Measurements from ENCODE around the gene SNRNP40.

Gene SNRNP40

DNA sequence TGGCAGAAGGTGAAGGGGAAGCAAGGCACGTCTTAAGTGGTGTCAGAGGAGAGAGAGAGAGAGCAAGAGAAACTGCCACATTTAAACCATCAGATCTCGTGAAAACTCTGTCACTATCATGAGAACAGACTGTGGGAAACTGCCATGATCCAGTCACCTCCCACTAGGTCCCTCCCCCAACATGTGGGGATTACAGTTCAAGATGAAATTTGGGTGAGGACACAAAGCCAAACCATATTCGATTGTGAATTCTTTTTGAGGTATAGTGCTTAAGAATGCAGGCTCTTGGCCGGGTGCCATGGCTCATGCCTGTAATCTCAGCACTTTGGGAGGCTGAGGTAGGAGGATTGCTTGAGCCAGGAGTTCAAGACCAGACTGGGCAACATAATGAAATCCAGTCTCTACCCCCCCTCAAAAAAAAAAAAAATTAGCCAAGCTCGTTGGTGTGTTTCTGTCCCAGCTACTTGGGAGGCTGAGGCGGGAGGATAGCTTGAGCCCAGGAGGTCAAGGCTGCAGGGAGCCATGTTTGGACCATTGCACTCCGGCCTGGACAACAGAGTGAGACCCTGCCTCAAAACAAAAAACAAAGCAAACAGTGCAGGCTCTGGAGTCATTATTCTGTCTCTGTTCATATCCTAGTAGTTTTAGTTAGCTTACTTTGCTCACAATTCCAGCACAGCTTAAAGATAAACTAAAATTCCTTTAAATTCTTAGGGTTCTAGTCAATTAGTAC is 6.3 kb upstream of the SNRNP40 start:
- H3K9ac ChIP-seq: no peak overlapping the region
- H3K4me2 ChIP-seq (ENCODE audit: low read length): no peak overlapping the region
- no peak overlapping the region for H2AFZ ChIP-seq
- no peak overlapping the region for H3K27ac ChIP-seq
- H3K4me3 ChIP-seq (ENCODE audit: low read depth, low read length): no peak overlapping the region
- no peaks in the 10 kb centered on the region for H3K9me3 ChIP-seq (ENCODE audit: control insufficient read depth, low read length)
- H3K4me1 ChIP-seq: peaks cover 2% of the 10 kb centered on the region
- TF ChIP-seq, protein P1, sequence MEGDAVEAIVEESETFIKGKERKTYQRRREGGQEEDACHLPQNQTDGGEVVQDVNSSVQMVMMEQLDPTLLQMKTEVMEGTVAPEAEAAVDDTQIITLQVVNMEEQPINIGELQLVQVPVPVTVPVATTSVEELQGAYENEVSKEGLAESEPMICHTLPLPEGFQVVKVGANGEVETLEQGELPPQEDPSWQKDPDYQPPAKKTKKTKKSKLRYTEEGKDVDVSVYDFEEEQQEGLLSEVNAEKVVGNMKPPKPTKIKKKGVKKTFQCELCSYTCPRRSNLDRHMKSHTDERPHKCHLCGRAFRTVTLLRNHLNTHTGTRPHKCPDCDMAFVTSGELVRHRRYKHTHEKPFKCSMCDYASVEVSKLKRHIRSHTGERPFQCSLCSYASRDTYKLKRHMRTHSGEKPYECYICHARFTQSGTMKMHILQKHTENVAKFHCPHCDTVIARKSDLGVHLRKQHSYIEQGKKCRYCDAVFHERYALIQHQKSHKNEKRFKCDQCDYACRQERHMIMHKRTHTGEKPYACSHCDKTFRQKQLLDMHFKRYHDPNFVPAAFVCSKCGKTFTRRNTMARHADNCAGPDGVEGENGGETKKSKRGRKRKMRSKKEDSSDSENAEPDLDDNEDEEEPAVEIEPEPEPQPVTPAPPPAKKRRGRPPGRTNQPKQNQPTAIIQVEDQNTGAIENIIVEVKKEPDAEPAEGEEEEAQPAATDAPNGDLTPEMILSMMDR (IDR thresholded peaks at IDR 0.05): no peak
- H3K36me3 ChIP-seq (ENCODE audit: control insufficient read depth, insufficient read depth, low read length): no peaks in the 10 kb centered on the region
- H3K27me3 ChIP-seq (ENCODE audit: control insufficient read depth, insufficient read depth, low read length): no peaks in the 10 kb centered on the region
- H3K79me2 ChIP-seq: peaks cover 18% of the 10 kb centered on the region

DNA sequence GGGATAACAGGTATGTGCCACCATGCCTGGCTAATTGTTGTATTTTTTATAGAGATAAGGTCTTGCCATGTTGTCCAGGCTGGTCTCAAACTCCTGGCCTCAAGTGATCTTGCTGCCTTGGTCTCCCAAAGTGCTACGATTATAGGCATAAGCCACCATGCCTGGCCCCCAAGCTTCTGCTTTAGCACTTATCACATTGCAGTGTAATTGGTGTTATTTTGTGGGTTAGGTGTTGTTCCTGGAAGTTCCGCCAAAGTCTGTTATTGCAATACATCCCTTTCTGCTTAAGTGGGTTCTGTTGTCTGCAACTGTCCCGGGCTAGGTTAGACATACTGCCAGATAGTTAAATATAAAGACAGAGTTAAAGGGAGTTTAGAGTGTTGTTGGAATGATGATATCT is 3.6 kb upstream of the SNRNP40 start:
- Histone ChIP-seq H3K4me1 (peaks cover 6% of the 10 kb centered on the region), H3K9ac (no peak overlapping the region), H3K27me3 (ENCODE audit: control insufficient read depth, insufficient read depth, low read length) (no peaks in the 10 kb centered on the region), H3K4me2 (ENCODE audit: low read length) (no peak overlapping the region), H3K27ac (no peak overlapping the region), H3K36me3 (ENCODE audit: control insufficient read depth, insufficient read depth, low read length) (no peaks in the 10 kb centered on the region), H2AFZ (no peak overlapping the region), H3K4me3 (ENCODE audit: low read depth, low read length) (no peak overlapping the region), H3K9me3 (ENCODE audit: control insufficient read depth, low read length) (no peaks in the 10 kb centered on the region), H3K79me2 (peaks cover 28% of the 10 kb centered on the region)
- TF ChIP-seq, protein P1 (IDR thresholded peaks at IDR 0.05): no peak

DNA sequence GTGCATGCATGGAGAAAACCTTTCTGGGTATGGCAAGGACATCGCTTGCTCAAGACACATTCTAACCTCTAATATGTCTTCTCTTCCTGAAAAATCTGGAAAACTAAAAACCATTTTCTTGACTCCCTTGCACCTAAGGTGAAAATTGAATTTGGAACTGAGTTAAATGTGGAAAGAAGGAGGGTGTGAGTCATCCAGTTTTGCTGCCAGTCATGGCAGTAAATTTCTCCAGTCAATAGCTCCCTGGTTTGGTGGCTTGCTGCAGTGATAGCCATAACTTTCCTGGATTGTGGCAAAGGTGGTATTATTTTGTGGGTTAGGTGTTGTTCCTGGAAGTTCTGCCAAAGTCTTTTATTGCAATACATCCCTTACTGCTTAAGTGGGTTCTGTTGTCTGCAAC is 2.8 kb upstream of the SNRNP40 start:
- no peaks in the 10 kb centered on the region for H3K9me3 ChIP-seq (ENCODE audit: control insufficient read depth, low read length)
- H3K27me3 ChIP-seq (ENCODE audit: control insufficient read depth, insufficient read depth, low read length): no peaks in the 10 kb centered on the region
- no peaks in the 10 kb centered on the region for H3K36me3 ChIP-seq (ENCODE audit: control insufficient read depth, insufficient read depth, low read length)
- peaks cover 6% of the 10 kb centered on the region for H3K4me1 ChIP-seq
- no peak overlapping the region for H2AFZ ChIP-seq
- TF ChIP-seq, protein P1 (IDR thresholded peaks at IDR 0.05): no peak
- H3K79me2 ChIP-seq: peaks cover 26% of the 10 kb centered on the region
- H3K4me3 ChIP-seq (ENCODE audit: low read depth, low read length): no peak overlapping the region
- no peak overlapping the region for H3K4me2 ChIP-seq (ENCODE audit: low read length)
- no peak overlapping the region for H3K27ac ChIP-seq
- H3K9ac ChIP-seq: no peak overlapping the region

DNA sequence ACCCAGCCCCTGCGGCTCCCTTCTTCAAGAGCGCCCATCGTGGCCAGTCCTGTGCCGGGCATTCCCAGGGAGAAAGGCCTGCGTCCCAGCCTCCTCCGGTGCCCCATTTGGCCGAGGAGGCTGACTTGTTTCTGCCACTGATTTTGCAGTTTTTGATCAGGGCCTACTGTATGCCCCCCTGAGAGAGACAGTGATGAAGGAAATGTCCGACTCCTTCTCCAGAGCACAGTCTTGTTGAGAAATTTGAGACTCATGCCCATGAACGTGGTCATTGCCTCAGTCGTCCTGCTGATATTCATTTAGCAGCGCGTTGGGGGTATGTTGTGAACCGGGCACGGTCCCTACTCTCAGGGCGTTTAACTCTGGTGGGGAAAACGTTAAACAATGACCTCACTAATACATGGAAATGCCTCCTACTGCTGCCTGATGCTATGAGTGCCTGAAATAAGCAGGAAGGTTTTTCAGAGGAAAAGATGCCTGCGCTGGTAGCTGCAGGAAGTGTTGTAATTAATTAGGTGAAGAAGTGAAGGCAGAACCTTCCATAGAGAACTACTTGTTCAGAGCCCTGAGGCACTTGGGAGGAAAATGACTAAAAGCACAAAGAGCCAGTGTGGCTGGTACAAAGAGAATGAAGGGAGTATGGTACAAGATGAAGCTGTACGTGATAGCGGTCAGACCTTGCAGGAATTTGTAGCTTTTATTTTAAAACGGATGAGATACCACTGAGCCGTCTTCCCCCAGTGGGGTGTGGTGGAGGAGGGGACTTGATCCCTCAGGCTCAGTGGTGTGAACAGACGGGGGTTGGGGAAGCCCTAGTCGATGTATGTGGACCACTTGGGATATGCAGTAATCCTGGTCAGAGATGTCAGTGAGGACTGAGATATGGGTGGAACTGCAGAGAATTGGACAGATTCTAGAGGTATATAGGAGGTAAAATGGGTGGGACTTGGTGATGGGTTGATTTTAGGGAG is 974 bp upstream of the SNRNP40 start:
- Histone ChIP-seq H3K36me3 (ENCODE audit: control insufficient read depth, insufficient read depth, low read length) (no peaks in the 10 kb centered on the region), H3K4me2 (ENCODE audit: low read length) (peak overlapping the region; percentile 89), H2AFZ (peak overlapping the region; percentile 85), H3K27ac (peak overlapping the region; percentile 73), H3K79me2 (peaks cover 22% of the 10 kb centered on the region), H3K4me3 (ENCODE audit: low read depth, low read length) (peak overlapping the region; percentile 83), H3K9ac (peak overlapping the region; percentile 29), H3K4me1 (peaks cover 6% of the 10 kb centered on the region), H3K27me3 (ENCODE audit: control insufficient read depth, insufficient read depth, low read length) (no peaks in the 10 kb centered on the region), H3K9me3 (ENCODE audit: control insufficient read depth, low read length) (no peaks in the 10 kb centered on the region)
- TF ChIP-seq, protein P1 (IDR thresholded peaks at IDR 0.05): no peak

Measured in parathyroid adenoma (tissue), 2 donors.